GM10266 (cell line): Measurements from ENCODE around the gene HAUS7.

Experiments used
- DNase-seq: peaks from one replicate; pipeline ENCODE4 v3.0.0; 2012; ENCODE audit errors: extremely low spot score
- CTCF ChIP-seq: IDR thresholded peaks from 2 replicates; pipeline ENCODE4 v1.5.1; 2012; ENCODE audit warnings: mild to moderate bottlenecking, low read depth; ENCODE audit not compliant: control insufficient read depth, insufficient read depth; ENCODE audit errors: missing control alignments

HAUS7 gene

GRCh38 chrX:153476666-153477363, 6.4 kb upstream of the HAUS7 start:
- no peak for TF ChIP-seq CTCF
- DNase-seq, result no peak

GRCh38 chrX:153475751-153476281, 5.4 kb upstream of the HAUS7 start:
- TF ChIP-seq CTCF, result no peak
- DNase-seq, result no peak

- no peak for TF ChIP-seq CTCF
- no peak for DNase-seq
These were observed 4.9 kb upstream of the HAUS7 start for GRCh38 chrX:153475271-153475670.

DNA sequence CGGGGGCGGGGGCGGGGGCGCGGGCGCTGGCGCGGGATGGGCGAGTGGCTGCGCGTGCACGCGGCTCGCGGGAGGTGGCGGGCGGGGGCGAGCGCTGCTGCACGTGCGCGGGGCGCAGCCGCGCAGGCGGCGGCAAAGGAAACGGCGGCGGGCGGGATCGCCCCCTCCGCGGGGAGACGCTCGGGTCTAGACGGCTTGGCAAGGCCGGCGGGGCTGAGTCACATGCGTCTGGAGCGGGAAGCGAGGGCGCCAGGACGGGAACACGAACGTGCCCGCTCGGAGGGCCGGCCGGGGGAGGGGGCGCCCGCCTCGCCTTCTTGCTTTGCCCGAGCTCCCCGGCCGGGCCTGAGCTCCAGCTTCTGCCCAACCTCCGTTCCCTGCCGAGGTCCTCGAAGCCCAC, 4.3 kb upstream of the HAUS7 start:
- DNase-seq, result no peak
- no peak for TF ChIP-seq CTCF

DNA sequence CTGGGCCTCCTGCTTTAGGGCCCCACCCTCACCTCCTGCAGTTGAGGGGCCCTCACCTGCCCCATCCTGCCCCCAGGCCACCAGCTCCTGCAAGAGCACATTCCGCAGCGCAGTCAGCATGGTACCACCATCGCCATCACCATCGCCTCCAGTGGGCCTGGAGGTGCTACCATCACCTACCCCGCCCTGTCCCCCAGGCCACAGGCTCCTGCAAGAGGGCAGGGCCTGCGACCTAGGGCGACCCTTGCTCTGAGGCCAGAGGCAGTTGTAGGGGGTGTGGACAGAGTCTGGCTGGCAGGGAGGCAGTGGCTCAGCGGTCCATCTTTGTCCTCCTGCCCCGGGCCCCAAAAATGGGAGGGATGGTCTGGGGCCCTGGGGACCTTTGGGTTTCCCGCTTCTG, 3.9 kb upstream of the HAUS7 start:
- TF ChIP-seq CTCF, result no peak
- DNase-seq, result no peak

DNA sequence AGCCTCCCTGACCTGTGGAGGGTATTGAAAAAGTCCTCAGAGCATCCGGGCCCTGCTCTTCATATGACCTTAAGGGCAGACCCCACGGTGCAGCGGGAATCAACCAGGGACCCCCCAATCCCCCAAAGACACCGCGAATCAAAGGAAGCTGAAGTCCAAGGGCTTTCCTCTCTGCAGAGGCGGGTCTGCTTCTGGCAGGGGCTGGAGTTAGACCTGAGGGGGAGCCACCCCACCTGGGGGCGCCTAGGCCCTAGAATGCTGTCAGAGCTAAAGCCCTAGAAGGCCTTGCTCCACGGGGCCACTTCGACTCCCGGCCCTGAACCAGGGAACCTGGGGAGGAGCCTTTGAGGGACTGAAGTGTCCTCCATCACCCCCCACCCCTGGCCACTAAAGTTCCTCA, 2.8 kb upstream of the HAUS7 start:
- no peak for DNase-seq
- no peak for TF ChIP-seq CTCF

GRCh38 chrX:153471663-153472280, 1.4 kb upstream of the HAUS7 start:
- no peak for TF ChIP-seq CTCF
- DNase-seq, result no peak
